Astrocyte (in vitro differentiated cells and primary cell): ENCODE measurements around the gene LRMDA. TPM values are rescaled to one million over a fixed set of nuclear protein-coding genes. Genes with fewer than 3 reads are reported as not detected.

Experiments
- DNase-seq: peaks from one replicate; pipeline ENCODE4 v3.0.0-alpha.2; 2010; ENCODE audit warnings: low read depth
- FAIRE-seq: peaks from 2 replicates; lab custom pipeline; 2011; peaks lifted over from hg19 to GRCh38; lab: Jason Lieb, UNC
- H2AFZ ChIP-seq: 2 replicates; pipeline ENCODE4 v1.6.0; 2012; ENCODE audit warnings: low read depth, low read length, inconsistent platforms
- H3K27ac ChIP-seq: 2 replicates; pipeline ENCODE4 v1.5.1; 2011; ENCODE audit warnings: low read depth, low read length, inconsistent platforms
- H3K27me3 ChIP-seq: 2 replicates; pipeline ENCODE4 v1.6.0; 2011; ENCODE audit warnings: low read length, inconsistent platforms; ENCODE audit not compliant: insufficient read depth
- H3K36me3 ChIP-seq: 2 replicates; pipeline ENCODE4 v1.5.1; 2011; ENCODE audit warnings: low read length, inconsistent platforms; ENCODE audit not compliant: insufficient read depth
- H3K4me1 ChIP-seq: 2 replicates; pipeline ENCODE4 v1.5.1; 2011; ENCODE audit warnings: low read length, inconsistent platforms; ENCODE audit not compliant: insufficient read depth
- H3K4me2 ChIP-seq: 2 replicates; pipeline ENCODE4 v1.6.0; 2012; ENCODE audit warnings: low read length, inconsistent platforms
- H3K4me3 ChIP-seq: 2 replicates; pipeline ENCODE4 v1.5.1; 2011; ENCODE audit warnings: low read depth, mild to moderate bottlenecking, low read length, inconsistent platforms; ENCODE audit not compliant: insufficient read depth
- H3K79me2 ChIP-seq: 2 replicates; pipeline ENCODE4 v1.6.0; 2012; ENCODE audit warnings: mild to moderate bottlenecking, low read length, inconsistent platforms; ENCODE audit not compliant: insufficient read depth
- H3K9ac ChIP-seq: 2 replicates; pipeline ENCODE4 v1.6.0; 2012; ENCODE audit warnings: mild to moderate bottlenecking, low read length, inconsistent platforms
- H3K9me3 ChIP-seq: 2 replicates; pipeline ENCODE4 v1.5.1; 2012; ENCODE audit warnings: low read depth, mild to moderate bottlenecking, low read length, inconsistent platforms; ENCODE audit not compliant: insufficient read depth
- H4K20me1 ChIP-seq: 2 replicates; pipeline ENCODE4 v1.6.0; 2012; ENCODE audit warnings: low read length, inconsistent platforms; ENCODE audit not compliant: insufficient read depth
- H3K27ac Mint-ChIP-seq: one replicate; pipeline ENCODE4 v1.8.0; 2021; ENCODE audit warnings: mild to moderate bottlenecking, mixed read lengths; ENCODE audit not compliant: unreplicated experiment
- H3K27me3 Mint-ChIP-seq: one replicate; pipeline ENCODE4 v1.8.0; 2021; ENCODE audit warnings: low read depth, mixed read lengths; ENCODE audit not compliant: unreplicated experiment
- H3K36me3 Mint-ChIP-seq: one replicate; pipeline ENCODE4 v1.8.0; 2021; ENCODE audit warnings: low read depth, mixed read lengths; ENCODE audit not compliant: unreplicated experiment
- H3K4me1 Mint-ChIP-seq: one replicate; pipeline ENCODE4 v1.8.0; 2021; ENCODE audit warnings: low read depth, mixed read lengths; ENCODE audit not compliant: unreplicated experiment
- H3K4me3 Mint-ChIP-seq: one replicate; pipeline ENCODE4 v1.8.0; 2021; ENCODE audit warnings: mild to moderate bottlenecking, moderate library complexity, mixed read lengths; ENCODE audit not compliant: unreplicated experiment
- H3K9me3 Mint-ChIP-seq: one replicate; pipeline ENCODE4 v1.8.0; 2021; ENCODE audit warnings: mild to moderate bottlenecking, mixed read lengths; ENCODE audit not compliant: unreplicated experiment
- CTCF ChIP-seq: IDR thresholded peaks from 2 replicates; pipeline ENCODE4 v1.5.1; 2011; ENCODE audit warnings: low read depth, mild to moderate bottlenecking, inconsistent platforms, low read length, moderate library complexity; ENCODE audit not compliant: insufficient read depth
- EZH2 ChIP-seq: IDR thresholded peaks from 2 replicates; pipeline ENCODE4 v1.6.1; 2012; ENCODE audit warnings: mild to moderate bottlenecking, low read length, inconsistent platforms; ENCODE audit not compliant: insufficient read depth
- total RNA-seq: library from RNA; stranded (reverse); gene quantifications from 2 replicates; pipeline ENCODE4 v1.2.1, GENCODE V29; 2021

LRMDA gene
- total RNA-seq, 1 donor from 2014 or later, result 2.7 TPM

DNA sequence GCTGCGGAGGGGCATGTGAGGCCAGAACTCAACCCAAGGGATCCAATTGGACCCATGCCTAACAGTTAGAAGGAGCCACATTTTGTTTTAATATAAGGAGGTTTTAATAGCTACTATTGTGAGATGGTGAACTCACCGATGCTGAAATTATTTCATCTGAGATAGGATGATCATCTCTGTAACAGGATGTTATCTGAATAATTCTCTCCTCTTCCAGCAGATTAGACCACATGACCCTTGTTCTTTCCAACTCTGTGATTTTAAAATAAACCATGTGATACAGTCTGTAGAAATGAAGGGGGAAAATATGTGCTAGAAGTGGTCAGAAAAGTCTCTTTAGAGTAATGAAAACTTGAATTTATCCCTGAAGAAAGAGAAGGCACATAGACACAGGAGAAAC, 385.8 kb downstream of the LRMDA start:
- H4K20me1 ChIP-seq, result no peaks in the 10 kb centered on the region
- H3K9ac ChIP-seq, result no peak overlapping the region
- no peak overlapping the region for H3K27ac ChIP-seq
- peaks cover 11% of the 10 kb centered on the region for H3K4me1 Mint-ChIP-seq
- peaks cover 8% of the 10 kb centered on the region for H3K27me3 ChIP-seq
- no peak overlapping the region for H3K27ac Mint-ChIP-seq
- no peaks in the 10 kb centered on the region for H3K4me1 ChIP-seq
- H3K4me3 Mint-ChIP-seq, result no peak overlapping the region
- peaks cover 15% of the 10 kb centered on the region for H3K27me3 Mint-ChIP-seq
- FAIRE-seq (no peak), DNase-seq (no peak)
- no peak overlapping the region for H3K4me3 ChIP-seq
- no peaks in the 10 kb centered on the region for H3K36me3 ChIP-seq
- no peaks in the 10 kb centered on the region for H3K79me2 ChIP-seq
- H2AFZ ChIP-seq, result no peak overlapping the region
- no peaks in the 10 kb centered on the region for H3K36me3 Mint-ChIP-seq
- H3K9me3 ChIP-seq, result no peaks in the 10 kb centered on the region
- no peak overlapping the region for H3K4me2 ChIP-seq
- H3K9me3 Mint-ChIP-seq, result peaks cover 4% of the 10 kb centered on the region
- TF ChIP-seq EZH2, result no peak

- Histone ChIP-seq H4K20me1 (no peaks in the 10 kb centered on the region), H3K27ac (no peak overlapping the region), H3K4me2 (no peak overlapping the region), H3K4me3 (no peak overlapping the region), H3K36me3 (no peaks in the 10 kb centered on the region), H3K27me3 (peaks cover 8% of the 10 kb centered on the region), H3K9ac (no peak overlapping the region), H3K9me3 (no peaks in the 10 kb centered on the region), H3K79me2 (no peaks in the 10 kb centered on the region), H3K4me1 (no peaks in the 10 kb centered on the region), H2AFZ (no peak overlapping the region)
- Mint-ChIP-seq H3K27me3 (peaks cover 9% of the 10 kb centered on the region), H3K9me3 (peaks cover 4% of the 10 kb centered on the region), H3K4me1 (peaks cover 11% of the 10 kb centered on the region), H3K4me3 (no peak overlapping the region), H3K36me3 (no peaks in the 10 kb centered on the region), H3K27ac (no peak overlapping the region)
- FAIRE-seq (no peak), DNase-seq (no peak)
- TF ChIP-seq CTCF, result no peak
- no peak for TF ChIP-seq EZH2
These were observed 387.1 kb downstream of the LRMDA start for GRCh38 chr10:75818552-75818951.

GRCh38 chr10:75825235-75825634, 393.8 kb downstream of the LRMDA start:
- no peak overlapping the region for H2AFZ ChIP-seq
- H3K4me2 ChIP-seq, result no peak overlapping the region
- no peaks in the 10 kb centered on the region for H3K79me2 ChIP-seq
- H3K4me1 ChIP-seq, result no peaks in the 10 kb centered on the region
- no peak overlapping the region for H3K4me3 Mint-ChIP-seq
- no peak overlapping the region for H3K27ac ChIP-seq
- H3K4me3 ChIP-seq, result no peak overlapping the region
- H3K9me3 ChIP-seq, result no peaks in the 10 kb centered on the region
- DNase-seq (no peak), FAIRE-seq (no peak)
- peaks cover 11% of the 10 kb centered on the region for H3K27me3 Mint-ChIP-seq
- H3K4me1 Mint-ChIP-seq, result no peaks in the 10 kb centered on the region
- peaks cover 2% of the 10 kb centered on the region for H3K27me3 ChIP-seq
- no peaks in the 10 kb centered on the region for H3K36me3 Mint-ChIP-seq
- peaks cover 2% of the 10 kb centered on the region for H3K9me3 Mint-ChIP-seq
- H3K36me3 ChIP-seq, result no peaks in the 10 kb centered on the region
- no peak overlapping the region for H3K9ac ChIP-seq
- no peak for TF ChIP-seq EZH2
- TF ChIP-seq CTCF, result no peak
- H3K27ac Mint-ChIP-seq, result no peak overlapping the region
- no peaks in the 10 kb centered on the region for H4K20me1 ChIP-seq
